ENCODE measurements around the gene CACNA1G. TPM values are rescaled to one million over a fixed set of nuclear protein-coding genes. Genes with fewer than 3 reads are reported as not detected.

The CACNA1G gene
- total RNA-seq, 1 experiment from 2014 or later: 6.7 TPM

- TF ChIP-seq NR1H2 (CRISPR knock-in tag; IDR thresholded peaks at IDR 0.05) (no peak), IRF2 (CRISPR knock-in tag; IDR thresholded peaks at IDR 0.05; ENCODE audit: borderline replicate concordance, low read depth) (no peak), PREB (CRISPR knock-in tag; IDR thresholded peaks at IDR 0.05; ENCODE audit: borderline replicate concordance) (no peak), FOXP4 (CRISPR knock-in tag; IDR thresholded peaks at IDR 0.05) (no peak), ZNF138 (CRISPR knock-in tag; conservative IDR thresholded peaks at IDR 0.05) (no peak)
These were observed 49.5 kb upstream of the CACNA1G start (continued) for GRCh38 chr17:50511058-50511457.

GRCh38 chr17:50513495-50513894, 47.0 kb upstream of the CACNA1G start:
- no peaks in the 10 kb centered on the region for H3K36me3 Mint-ChIP-seq
- DNase-seq (ENCODE audit: low spot score) (no peak), ATAC-seq (no peak)
- TF ChIP-seq EMX1 (CRISPR knock-in tag; IDR thresholded peaks at IDR 0.05) (no peak), IRF2 (CRISPR knock-in tag; IDR thresholded peaks at IDR 0.05; ENCODE audit: borderline replicate concordance, low read depth) (no peak), SP1 (CRISPR knock-in tag; conservative IDR thresholded peaks at IDR 0.05) (no peak), HMGXB4 (CRISPR knock-in tag; IDR thresholded peaks at IDR 0.05) (no peak), ATF1 (CRISPR knock-in tag; IDR thresholded peaks at IDR 0.05) (no peak)
- TF ChIP-seq, protein P1, sequence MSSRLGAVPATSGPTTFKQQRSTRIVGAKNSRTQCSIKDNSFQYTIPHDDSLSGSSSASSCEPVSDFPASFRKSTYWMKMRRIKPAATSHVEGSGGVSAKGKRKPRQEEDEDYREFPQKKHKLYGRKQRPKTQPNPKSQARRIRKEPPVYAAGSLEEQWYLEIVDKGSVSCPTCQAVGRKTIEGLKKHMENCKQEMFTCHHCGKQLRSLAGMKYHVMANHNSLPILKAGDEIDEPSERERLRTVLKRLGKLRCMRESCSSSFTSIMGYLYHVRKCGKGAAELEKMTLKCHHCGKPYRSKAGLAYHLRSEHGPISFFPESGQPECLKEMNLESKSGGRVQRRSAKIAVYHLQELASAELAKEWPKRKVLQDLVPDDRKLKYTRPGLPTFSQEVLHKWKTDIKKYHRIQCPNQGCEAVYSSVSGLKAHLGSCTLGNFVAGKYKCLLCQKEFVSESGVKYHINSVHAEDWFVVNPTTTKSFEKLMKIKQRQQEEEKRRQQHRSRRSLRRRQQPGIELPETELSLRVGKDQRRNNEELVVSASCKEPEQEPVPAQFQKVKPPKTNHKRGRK (CRISPR knock-in tag; IDR thresholded peaks at IDR 0.05; ENCODE audit: borderline replicate concordance): no peak
- no peak overlapping the region for H3K27ac Mint-ChIP-seq
- no peaks in the 10 kb centered on the region for H3K9me3 Mint-ChIP-seq
- ChIA-PET CTCF (interaction anchor here (1.2 kb wide), 1 partner anchor 13 kb away, joined by 4 read pairs; no protein-coding TSS in a partner anchor), POLR2A (no interaction called here)
- H3K27me3 Mint-ChIP-seq (ENCODE audit: low read depth): peaks cover 8% of the 10 kb centered on the region
- H3K4me1 Mint-ChIP-seq: peaks cover 30% of the 10 kb centered on the region
- no peak overlapping the region for H3K4me3 Mint-ChIP-seq

DNA sequence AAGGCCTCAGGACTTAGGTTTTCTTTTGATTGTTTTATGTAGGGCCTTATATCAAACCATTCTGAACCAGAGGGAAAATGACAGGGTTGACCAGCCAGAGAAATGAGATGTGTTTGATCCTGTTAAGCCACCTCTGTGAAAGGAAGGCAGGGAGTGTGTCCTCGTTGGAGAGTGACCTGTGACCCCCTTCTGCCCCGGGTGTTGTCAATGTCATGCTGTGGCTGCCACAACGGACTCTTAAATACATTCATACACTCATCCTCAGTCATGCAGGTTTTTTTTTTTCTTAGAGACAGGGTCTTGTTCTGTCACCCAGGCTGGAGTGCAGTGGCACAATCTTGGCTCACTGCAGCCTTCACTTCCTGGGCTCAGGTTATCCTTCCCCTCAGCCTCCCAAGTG, 46.1 kb upstream of the CACNA1G start:
- CTCF ChIA-PET: interaction anchor here (0.7 to 1.8 kb wide), 3 partner anchors 11 to 28 kb away, joined by 3 to 4 read pairs (median 4); partner anchors contain the start of gene EPN3
- POLR2A ChIA-PET: no interaction called here
- Mint-ChIP-seq H3K36me3 (no peaks in the 10 kb centered on the region), H3K4me3 (no peak overlapping the region), H3K27me3 (ENCODE audit: low read depth) (peaks cover 3% of the 10 kb centered on the region), H3K27ac (no peak overlapping the region), H3K9me3 (no peaks in the 10 kb centered on the region), H3K4me1 (peaks cover 26% of the 10 kb centered on the region)
- TF ChIP-seq, protein P2, sequence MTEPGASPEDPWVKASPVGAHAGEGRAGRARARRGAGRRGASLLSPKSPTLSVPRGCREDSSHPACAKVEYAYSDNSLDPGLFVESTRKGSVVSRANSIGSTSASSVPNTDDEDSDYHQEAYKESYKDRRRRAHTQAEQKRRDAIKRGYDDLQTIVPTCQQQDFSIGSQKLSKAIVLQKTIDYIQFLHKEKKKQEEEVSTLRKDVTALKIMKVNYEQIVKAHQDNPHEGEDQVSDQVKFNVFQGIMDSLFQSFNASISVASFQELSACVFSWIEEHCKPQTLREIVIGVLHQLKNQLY (CRISPR knock-in tag; IDR thresholded peaks at IDR 0.05): no peak
- ATAC-seq (no peak), DNase-seq (ENCODE audit: low spot score) (no peak)
